ENCODE results near the gene RAB22A.

GRCh38 chr20:58305061-58305460 is 4.5 kb upstream of the RAB22A start:
- TF ChIP-seq POLR2A (IDR thresholded peaks at IDR 0.05), result no peak
- TF ChIP-seq EP300 (IDR thresholded peaks at IDR 0.05), result no peak
- TF ChIP-seq CTCF (IDR thresholded peaks at IDR 0.05), result no peak

Measured in tibial nerve (tissue), 4 donors.